Lung (tissue), 12 donors: Measurements from ENCODE around the gene CCNY. TPM values are rescaled to one million over a fixed set of nuclear protein-coding genes. Genes with fewer than 3 reads are reported as not detected.

Experiments used
- ATAC-seq: fragments of 200-7000 bp; cut with Tn5 transposase; one replicate; pipeline ENCODE4 v1.9.1; 2020; ENCODE audit warnings: moderate number of reproducible peaks; ENCODE audit not compliant: insufficient read depth, low FRiP score
- DNase-seq, 3 donors: peaks; one replicate each; pipeline ENCODE4 v3.0.0-alpha.2; 2013 to 2017
- H3K27ac ChIP-seq, 2 donors: one replicate each; pipeline ENCODE4 v1.5.1; 2013; ENCODE audit warnings: mild to moderate bottlenecking in 2 of 2, moderate library complexity in 2 of 2, control low read depth in 1 of 2, inconsistent platforms in 1 of 2, low read depth in 1 of 2, low read length in 1 of 2
- H3K27me3 ChIP-seq, 3 donors: one replicate each; pipeline ENCODE4 v1.5.1; 2013; ENCODE audit warnings: low read length in 2 of 3; ENCODE audit not compliant: control insufficient read depth in 3 of 3, insufficient read depth in 3 of 3
- H3K36me3 ChIP-seq, 4 donors: one replicate each; pipeline ENCODE4 v1.5.1; 2013; ENCODE audit warnings: low read length in 4 of 4, mild to moderate bottlenecking in 1 of 4, moderate library complexity in 1 of 4; ENCODE audit not compliant: control insufficient read depth in 4 of 4, insufficient read depth in 4 of 4
- H3K4me1 ChIP-seq, 5 donors: one replicate each; pipeline ENCODE4 v1.5.1; 2013; ENCODE audit warnings: low read length in 5 of 5, mild to moderate bottlenecking in 2 of 5, moderate library complexity in 1 of 5; ENCODE audit not compliant: control insufficient read depth in 5 of 5, insufficient read depth in 5 of 5
- H3K4me3 ChIP-seq: one replicate; pipeline ENCODE4 v1.5.1; 2013; ENCODE audit warnings: mild to moderate bottlenecking, control low read depth, moderate library complexity
- H3K9ac ChIP-seq, 2 donors: one replicate each; pipeline ENCODE4 v1.5.1; 2013; ENCODE audit warnings: low read length in 2 of 2, control low read depth in 1 of 2; ENCODE audit not compliant: insufficient read depth in 1 of 2
- H3K9me3 ChIP-seq, 4 donors: one replicate each; pipeline ENCODE4 v1.5.1; 2013; ENCODE audit warnings: low read length in 3 of 4, mild to moderate bottlenecking in 1 of 4, moderate library complexity in 1 of 4; ENCODE audit not compliant: control insufficient read depth in 4 of 4, insufficient read depth in 3 of 4
- CTCF ChIP-seq: IDR thresholded peaks from 2 replicates; pipeline ENCODE4 v1.5.1; 2012; ENCODE audit warnings: mild to moderate bottlenecking; ENCODE audit errors: control extremely low read depth, extremely low read depth
- WGBS, 2 donors: extraction: QIAGEN DNeasy Blood & Tissue Kit; methylation state at CpG; one replicate each; pipeline ENCODE4 v1.1.7; 2013; 5-methylcytosine and 5-hydroxymethylcytosine counted together
- polyA plus RNA-seq, 2 donors: library from polyadenylated mRNA; stranded (reverse); fragments of 200-250 nt; gene quantifications; one replicate each; pipeline ENCODE4 v1.2.1, GENCODE V29; 2013
- total RNA-seq, 2 donors: library from RNA; depleted of rRNA in 1 of 2; stranded (reverse); fragments of >200 nt in 1 of 2; gene quantifications; one replicate each; pipeline ENCODE4 v1.2.1, GENCODE V29; 2014 to 2021
- donor health status: control.
- donor health status: control.
- donor health status: Bipolar disorder and iron deficiency.
- donor health status: healthy.
- donor health status: DM: yes; HTN: yes; CAD: no.

CCNY gene
- total and polyA plus RNA-seq, 4 donors, result 26.6 to 63.0 (median 38.8) TPM

- WGBS, 2 donors, result 94% methylated on average over 10 of the region's 10 CpGs
- DNase-seq, result no peak
- peaks cover 0 to 2% (median 0%) of the 10 kb centered on the region in 4 donors for H3K36me3 ChIP-seq
- TF ChIP-seq CTCF, result no peak
- H3K9ac ChIP-seq, result no peak overlapping the region
- H3K27ac ChIP-seq, result no peak overlapping the region
- H3K4me1 ChIP-seq, result peaks cover 8 to 52% (median 19%) of the 10 kb centered on the region in 5 donors
- ATAC-seq, result no peak
- no peaks in the 10 kb centered on the region for H3K27me3 ChIP-seq
- no peak overlapping the region for H3K4me3 ChIP-seq
- H3K9me3 ChIP-seq, result no peaks in the 10 kb centered on the region
Observed at GRCh38 chr10:35348609-35349388, 12.5 kb downstream of the CCNY start.

DNA sequence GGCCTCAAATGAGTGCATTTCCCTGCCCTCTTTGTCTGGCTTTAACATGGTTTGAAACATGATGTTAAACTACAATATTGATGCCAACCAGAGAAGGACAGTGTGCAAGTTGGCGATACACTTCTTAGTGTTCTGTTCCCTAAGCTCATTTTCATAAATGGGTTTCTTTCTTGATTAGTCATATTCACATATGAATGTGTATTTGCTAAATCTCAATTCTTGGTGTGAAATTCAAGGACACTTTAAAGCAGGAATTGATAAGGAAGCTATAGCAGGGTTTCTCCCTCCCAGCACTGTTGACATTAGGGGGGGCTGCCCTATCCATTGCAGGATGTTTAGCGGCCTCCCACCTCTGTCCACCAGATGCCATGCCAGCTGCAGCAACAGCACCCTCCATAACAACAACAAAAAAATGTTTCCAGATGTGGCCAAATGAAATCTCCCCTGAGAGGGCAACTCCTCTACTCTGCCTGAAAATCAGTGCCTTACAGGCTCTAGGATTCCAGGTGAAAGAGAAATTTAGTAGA lies 13.1 kb downstream of the CCNY start:
- H3K4me3 ChIP-seq, result no peak overlapping the region
- peaks cover 8 to 49% (median 19%) of the 10 kb centered on the region in 5 donors for H3K4me1 ChIP-seq
- WGBS, 2 donors, result 72 to 82% methylated on average over 2 of the region's 2 CpGs
- no peak overlapping the region for H3K9ac ChIP-seq
- ATAC-seq (no peak), DNase-seq (no peak)
- TF ChIP-seq CTCF, result no peak
- H3K27ac ChIP-seq, result no peak overlapping the region
- no peaks in the 10 kb centered on the region for H3K27me3 ChIP-seq
- H3K36me3 ChIP-seq, result peaks cover 0 to 2% (median 0%) of the 10 kb centered on the region in 4 donors
- H3K9me3 ChIP-seq, result no peaks in the 10 kb centered on the region

DNA sequence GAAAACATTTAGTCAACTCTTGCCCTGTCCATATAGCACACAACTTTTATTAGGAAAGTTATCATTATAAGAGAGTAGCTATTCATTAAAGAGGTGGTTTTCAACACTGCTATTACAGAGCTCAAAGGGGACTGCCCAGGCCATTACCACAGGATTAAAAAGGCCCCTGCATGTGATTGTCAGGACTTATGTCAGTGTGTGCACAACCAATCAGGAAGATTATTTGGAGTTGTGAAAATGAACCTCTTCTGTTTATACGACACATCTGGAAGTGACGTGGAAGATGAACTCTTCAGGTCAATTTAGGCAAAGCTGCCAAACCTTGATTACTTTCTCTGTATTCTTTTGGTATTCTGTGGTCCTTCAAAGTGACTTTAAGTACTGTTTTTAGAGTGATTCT lies 14.7 kb downstream of the CCNY start:
- WGBS, 2 donors, result 52 to 54% methylated on average over 2 of the region's 2 CpGs
- DNase-seq (no peak), ATAC-seq (no peak)
- Histone ChIP-seq H3K4me3 (no peak overlapping the region), H3K27me3 (no peaks in the 10 kb centered on the region), H3K4me1 (peaks cover 8 to 46% (median 23%) of the 10 kb centered on the region in 5 donors), H3K36me3 (peaks cover 0 to 2% (median 0%) of the 10 kb centered on the region in 4 donors), H3K9me3 (no peaks in the 10 kb centered on the region), H3K9ac (no peak overlapping the region), H3K27ac (no peak overlapping the region)
- no peak for TF ChIP-seq CTCF
